PC-9 (cell line): ENCODE data around the gene PLEKHG1. TPM values are rescaled to one million over a fixed set of nuclear protein-coding genes. Genes with fewer than 3 reads are reported as not detected.

ENCODE experiments used
- BruUV-seq: library from RNA; stranded (reverse); fragments of 400-500 nt; replicated peaks from 2 replicates; lab custom pipeline; 2021; lab: Mats Ljungman, UMichigan
- CTCF ChIA-PET: fragments of 300-600 bp; sonication (Branson Sonifier 250); formaldehyde crosslinking; loops from one replicate; lab custom pipeline; 2022; ENCODE audit warnings: antibody characterized with exemption; lab: Charles Lee
- POLR2A ChIA-PET: fragments of 300-600 bp; sonication (Branson Sonifier 250); formaldehyde crosslinking; loops from one replicate; lab custom pipeline; 2022; ENCODE audit warnings: antibody characterized with exemption; ENCODE audit not compliant: unreplicated experiment; lab: Charles Lee
- DNase-seq, 2 experiments: peaks; one replicate each; pipeline versions ENCODE4 v3.0.0 to v3.0.0-alpha.2; 2015 to 2022; ENCODE audit warnings: mixed read lengths in 1 of 2
- H2AFZ ChIP-seq: fragments of 200-600 bp; sonication (generic); 2 replicates; pipeline ENCODE4 v1.8.1; 2017; ENCODE audit warnings: antibody characterized with exemption
- H3F3A ChIP-seq: fragments of 200-600 bp; sonication (generic); 2 replicates; pipeline ENCODE4 v1.8.1; 2017; ENCODE audit warnings: antibody characterized with exemption, mild to moderate bottlenecking, low read depth; ENCODE audit not compliant: insufficient read depth
- H3K27ac ChIP-seq: fragments of 200-600 bp; sonication (generic); 2 replicates; pipeline ENCODE4 v1.6.1; 2016; ENCODE audit warnings: mixed run types
- H3K27me3 ChIP-seq: fragments of 200-600 bp; sonication (generic); 2 replicates; pipeline ENCODE4 v1.6.1; 2016; ENCODE audit warnings: low read depth, mixed run types; ENCODE audit not compliant: insufficient read depth
- H3K36me3 ChIP-seq: fragments of 200-600 bp; sonication (generic); 2 replicates; pipeline ENCODE4 v1.6.1; 2016; ENCODE audit warnings: low read depth, mixed run types
- H3K4me1 ChIP-seq: fragments of 200-600 bp; sonication (generic); replicated peaks from 2 replicates; pipeline ENCODE4 v1.6.1; 2016; ENCODE audit warnings: mixed run types; ENCODE audit not compliant: insufficient read depth
- H3K4me2 ChIP-seq: fragments of 200-600 bp; sonication (generic); 2 replicates; pipeline ENCODE4 v1.6.1; 2017; ENCODE audit warnings: mixed run types
- H3K4me3 ChIP-seq: fragments of 200-600 bp; sonication (generic); 2 replicates; pipeline ENCODE4 v1.6.1; 2016; ENCODE audit warnings: mixed run types
- H3K79me2 ChIP-seq: fragments of 200-600 bp; sonication (generic); 2 replicates; pipeline ENCODE4 v1.6.1; 2017; ENCODE audit warnings: low read depth, mixed run types
- H3K9me2 ChIP-seq: fragments of 200-600 bp; sonication (generic); 2 replicates; pipeline ENCODE4 v1.8.1; 2017; ENCODE audit warnings: mild to moderate bottlenecking; ENCODE audit not compliant: insufficient read depth
- H3K9me3 ChIP-seq: fragments of 200-600 bp; sonication (generic); 2 replicates; pipeline ENCODE4 v1.8.1; 2016; ENCODE audit warnings: low read depth; ENCODE audit not compliant: insufficient read depth
- H4K20me1 ChIP-seq: fragments of 200-600 bp; sonication (generic); 2 replicates; pipeline ENCODE4 v1.8.1; 2017; ENCODE audit not compliant: insufficient read depth
- EZH2 ChIP-seq: fragments of 200-600 bp; sonication (generic); IDR thresholded peaks from 2 replicates; pipeline ENCODE4 v1.8.0; 2017; ENCODE audit warnings: antibody characterized with exemption, low read depth
- intact Hi-C: fragments of 100-400 bp; cut with micrococcal nuclease; formaldehyde crosslinking; loops from one replicate; pipeline ENCODE4 v1.10.0; 2022; ENCODE audit not compliant: unreplicated experiment
- total RNA-seq: library from RNA; stranded (reverse); gene quantifications from 2 replicates; pipeline ENCODE4 v1.2.3, GENCODE V29; 2021
- TF ChIP-seq, protein P1 (sequence below): fragments of 200-600 bp; sonication (generic); conservative IDR thresholded peaks from 2 replicates; pipeline ENCODE4 v1.6.1; 2017; ENCODE audit warnings: mixed run types, antibody characterized with exemption, mild to moderate bottlenecking, moderate library complexity

PLEKHG1 gene
- total RNA-seq, 1 experiment from 2014 or later = 8.9 TPM

DNA sequence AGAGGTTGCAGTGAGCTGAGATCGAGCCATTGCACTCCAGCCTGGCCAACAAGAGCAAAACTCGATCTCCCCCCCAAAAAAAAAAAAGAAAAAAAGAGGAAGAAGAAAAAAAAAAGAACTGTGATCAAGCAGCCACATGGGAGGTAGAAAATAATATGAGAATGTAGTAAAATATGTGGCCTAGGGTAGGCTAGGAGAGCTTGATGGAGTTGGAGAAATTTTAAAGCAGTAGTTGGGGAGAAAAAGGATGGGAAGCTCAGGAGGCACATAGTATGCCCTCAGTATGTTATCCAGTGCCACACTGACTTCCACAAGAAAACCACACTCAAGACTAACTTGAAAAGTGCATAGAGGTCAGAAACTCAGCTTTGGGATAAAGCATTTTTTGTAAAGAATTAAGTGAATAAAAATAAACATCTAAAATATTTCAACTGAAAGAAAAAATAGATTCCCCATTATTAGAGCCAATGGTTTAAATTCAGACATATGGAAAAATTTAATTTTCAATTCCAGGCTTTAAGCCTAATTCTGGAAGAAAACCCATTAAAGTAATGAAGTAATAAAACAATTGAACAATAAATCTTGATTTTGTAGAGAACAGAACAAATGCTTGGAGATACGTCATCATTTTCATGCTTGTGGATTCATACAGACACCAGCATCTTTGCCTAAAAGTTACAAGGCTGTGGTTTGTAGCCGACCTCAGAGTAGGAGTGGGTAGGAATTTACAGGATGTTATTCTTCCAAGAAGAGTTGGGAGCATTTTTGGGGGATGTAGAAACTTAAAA, 34.7 kb downstream of the PLEKHG1 start:
- TF ChIP-seq EZH2 = no peak
- TF ChIP-seq, protein P1, sequence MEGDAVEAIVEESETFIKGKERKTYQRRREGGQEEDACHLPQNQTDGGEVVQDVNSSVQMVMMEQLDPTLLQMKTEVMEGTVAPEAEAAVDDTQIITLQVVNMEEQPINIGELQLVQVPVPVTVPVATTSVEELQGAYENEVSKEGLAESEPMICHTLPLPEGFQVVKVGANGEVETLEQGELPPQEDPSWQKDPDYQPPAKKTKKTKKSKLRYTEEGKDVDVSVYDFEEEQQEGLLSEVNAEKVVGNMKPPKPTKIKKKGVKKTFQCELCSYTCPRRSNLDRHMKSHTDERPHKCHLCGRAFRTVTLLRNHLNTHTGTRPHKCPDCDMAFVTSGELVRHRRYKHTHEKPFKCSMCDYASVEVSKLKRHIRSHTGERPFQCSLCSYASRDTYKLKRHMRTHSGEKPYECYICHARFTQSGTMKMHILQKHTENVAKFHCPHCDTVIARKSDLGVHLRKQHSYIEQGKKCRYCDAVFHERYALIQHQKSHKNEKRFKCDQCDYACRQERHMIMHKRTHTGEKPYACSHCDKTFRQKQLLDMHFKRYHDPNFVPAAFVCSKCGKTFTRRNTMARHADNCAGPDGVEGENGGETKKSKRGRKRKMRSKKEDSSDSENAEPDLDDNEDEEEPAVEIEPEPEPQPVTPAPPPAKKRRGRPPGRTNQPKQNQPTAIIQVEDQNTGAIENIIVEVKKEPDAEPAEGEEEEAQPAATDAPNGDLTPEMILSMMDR = no peak
- DNase-seq = no peak
- H3K4me3 ChIP-seq = no peak overlapping the region
- intact Hi-C loops = no loop called here
- H3K4me2 ChIP-seq = no peak overlapping the region
- POLR2A ChIA-PET = no interaction called here
- CTCF ChIA-PET = no interaction called here
- H3K4me1 ChIP-seq = peaks cover 13% of the 10 kb centered on the region
- no peaks in the 10 kb centered on the region for H3K9me3 ChIP-seq
- H4K20me1 ChIP-seq = no peaks in the 10 kb centered on the region
- 0 out of 2 replicates have a peak, but pooled peaks cover 4% of the 10 kb centered on the region for H3K9me2 ChIP-seq
- H3K27ac ChIP-seq = no peak overlapping the region
- H3K27me3 ChIP-seq = no peaks in the 10 kb centered on the region
- no peak overlapping the region for H2AFZ ChIP-seq
- no peaks in the 10 kb centered on the region for H3K36me3 ChIP-seq
- BruUV-seq = no TSS peak
- H3K79me2 ChIP-seq = no peaks in the 10 kb centered on the region
- 0 out of 2 replicates have a peak, but pooled peaks cover 5% of the 10 kb centered on the region for H3F3A ChIP-seq

DNA sequence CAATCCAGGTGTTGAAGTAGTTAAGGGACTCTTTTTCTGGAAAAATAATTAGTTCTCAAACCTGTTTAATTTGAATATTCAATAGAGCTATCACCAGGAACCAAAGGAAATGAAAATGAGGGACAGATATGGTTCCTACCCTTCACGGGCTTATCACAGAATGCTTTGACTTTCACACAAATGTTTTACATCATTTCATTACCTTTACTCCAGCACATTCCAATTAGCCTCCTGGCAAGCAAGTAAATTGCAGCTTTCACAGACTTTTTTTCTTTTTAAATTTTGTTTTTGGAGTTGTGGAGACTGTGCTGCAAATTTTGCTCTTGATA, 35.2 kb downstream of the PLEKHG1 start:
- Histone ChIP-seq H3K4me3 (no peak overlapping the region), H3K9me2 (0 out of 2 replicates have a peak, but pooled peaks cover 4% of the 10 kb centered on the region), H4K20me1 (no peaks in the 10 kb centered on the region), H3F3A (0 out of 2 replicates have a peak, but pooled peaks cover 5% of the 10 kb centered on the region), H3K9me3 (no peaks in the 10 kb centered on the region), H3K36me3 (no peaks in the 10 kb centered on the region), H2AFZ (no peak overlapping the region), H3K4me2 (no peak overlapping the region), H3K79me2 (no peaks in the 10 kb centered on the region), H3K4me1 (peaks cover 13% of the 10 kb centered on the region), H3K27me3 (no peaks in the 10 kb centered on the region), H3K27ac (no peak overlapping the region)
- POLR2A ChIA-PET = no interaction called here
- TF ChIP-seq EZH2 = no peak
- TF ChIP-seq, protein P1 = no peak
- no TSS peak for BruUV-seq
- DNase-seq = no peak
- intact Hi-C loops = no loop called here
- CTCF ChIA-PET = no interaction called here

DNA sequence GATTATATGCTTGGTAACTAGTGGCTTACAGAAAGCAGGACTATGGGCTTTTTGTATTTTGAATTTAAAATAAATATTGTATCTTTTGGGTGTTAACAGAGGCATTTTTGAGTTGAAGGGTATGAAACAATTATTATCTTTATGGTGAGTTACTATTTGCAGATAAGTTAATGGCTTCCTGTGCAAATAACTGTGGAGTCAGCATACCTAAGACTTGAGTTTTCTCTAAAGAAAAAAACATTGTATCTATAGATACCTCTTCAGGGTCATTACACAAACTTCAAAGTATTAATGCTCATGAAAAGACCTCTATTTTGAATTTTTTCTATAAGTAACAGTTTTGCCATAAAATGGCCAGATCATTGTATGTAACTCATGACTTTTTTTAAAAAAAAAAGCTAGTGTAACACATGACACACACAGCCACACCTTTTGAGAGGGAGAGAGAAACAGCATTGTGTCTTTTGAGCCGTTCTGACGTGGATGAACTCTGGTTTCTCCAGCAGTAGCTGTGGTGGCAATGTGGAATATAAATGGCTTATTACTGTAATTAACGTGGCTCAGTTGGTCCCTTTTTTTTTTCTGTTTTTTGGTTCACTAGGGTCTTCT, 36.3 kb downstream of the PLEKHG1 start:
- Histone ChIP-seq H3K27ac (no peak overlapping the region), H2AFZ (no peak overlapping the region), H3K9me2 (0 out of 2 replicates have a peak, but pooled peaks cover 4% of the 10 kb centered on the region), H3K4me3 (no peak overlapping the region), H3K79me2 (no peaks in the 10 kb centered on the region; the same call in 1 of the 2 replicates), H3F3A (0 out of 2 replicates have a peak, but pooled peaks cover 5% of the 10 kb centered on the region), H4K20me1 (no peaks in the 10 kb centered on the region), H3K27me3 (no peaks in the 10 kb centered on the region), H3K4me1 (peaks cover 13% of the 10 kb centered on the region), H3K9me3 (no peaks in the 10 kb centered on the region), H3K4me2 (no peak overlapping the region), H3K36me3 (no peaks in the 10 kb centered on the region)
- no peak for DNase-seq
- BruUV-seq = no TSS peak
- CTCF ChIA-PET = no interaction called here
- intact Hi-C loops = no loop called here
- TF ChIP-seq, protein P1 = no peak
- no peak for TF ChIP-seq EZH2
- POLR2A ChIA-PET = no interaction called here
